ENCODE data around the gene CHAF1B.

DNA sequence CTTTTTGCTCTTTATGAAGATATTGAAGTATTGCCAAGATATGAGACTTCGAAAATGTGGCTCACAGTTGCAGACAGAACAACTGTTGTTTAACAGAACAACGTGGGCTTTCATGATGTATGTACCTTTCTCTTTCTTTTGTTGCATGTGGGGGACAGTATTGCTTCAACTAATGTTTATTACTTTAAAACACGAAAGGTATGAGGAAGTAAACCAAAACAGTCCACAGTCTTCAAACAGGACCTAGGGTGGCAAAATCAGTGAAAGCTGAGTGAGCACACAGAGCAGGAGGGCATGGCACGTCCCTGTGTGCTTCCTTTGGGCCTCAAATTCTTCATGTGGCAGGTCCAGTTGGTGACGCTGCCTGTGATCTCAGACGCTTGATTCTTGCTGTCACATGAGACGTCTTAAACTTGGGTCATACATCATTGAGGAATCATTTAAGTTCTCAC is 7.8 kb upstream of the CHAF1B start:
- TF ChIP-seq EZH2 (IDR thresholded peaks at IDR 0.05; ENCODE audit: borderline replicate concordance, low read depth, low read length, severe bottlenecking) = no peak
- TF ChIP-seq, protein P1, sequence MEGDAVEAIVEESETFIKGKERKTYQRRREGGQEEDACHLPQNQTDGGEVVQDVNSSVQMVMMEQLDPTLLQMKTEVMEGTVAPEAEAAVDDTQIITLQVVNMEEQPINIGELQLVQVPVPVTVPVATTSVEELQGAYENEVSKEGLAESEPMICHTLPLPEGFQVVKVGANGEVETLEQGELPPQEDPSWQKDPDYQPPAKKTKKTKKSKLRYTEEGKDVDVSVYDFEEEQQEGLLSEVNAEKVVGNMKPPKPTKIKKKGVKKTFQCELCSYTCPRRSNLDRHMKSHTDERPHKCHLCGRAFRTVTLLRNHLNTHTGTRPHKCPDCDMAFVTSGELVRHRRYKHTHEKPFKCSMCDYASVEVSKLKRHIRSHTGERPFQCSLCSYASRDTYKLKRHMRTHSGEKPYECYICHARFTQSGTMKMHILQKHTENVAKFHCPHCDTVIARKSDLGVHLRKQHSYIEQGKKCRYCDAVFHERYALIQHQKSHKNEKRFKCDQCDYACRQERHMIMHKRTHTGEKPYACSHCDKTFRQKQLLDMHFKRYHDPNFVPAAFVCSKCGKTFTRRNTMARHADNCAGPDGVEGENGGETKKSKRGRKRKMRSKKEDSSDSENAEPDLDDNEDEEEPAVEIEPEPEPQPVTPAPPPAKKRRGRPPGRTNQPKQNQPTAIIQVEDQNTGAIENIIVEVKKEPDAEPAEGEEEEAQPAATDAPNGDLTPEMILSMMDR (IDR thresholded peaks at IDR 0.05; ENCODE audit: borderline replicate concordance, extremely low read depth, low read length, poor library complexity, severe bottlenecking) = no peak
